K562 (cell line): ENCODE data around the gene NCOA4. TPM values are rescaled to one million over a fixed set of nuclear protein-coding genes. Genes with fewer than 3 reads are reported as not detected.

ENCODE experiments used
- ATF7 ChIP-seq: fragments of 450-650 bp; IDR thresholded peaks from 2 replicates; pipeline ENCODE4 v1.7.1; 2014; ENCODE audit warnings: mild to moderate bottlenecking, moderate library complexity
- BHLHE40 ChIP-seq: IDR thresholded peaks from 2 replicates; pipeline ENCODE4 v1.6.1; 2011; ENCODE audit warnings: low read length, improper control_type of control experiment
- LEF1 ChIP-seq: fragments of 450-650 bp; IDR thresholded peaks from 2 replicates; pipeline ENCODE4 v1.6.1; 2016; ENCODE audit warnings: mild to moderate bottlenecking
- MXI1 ChIP-seq: IDR thresholded peaks from 2 replicates; pipeline ENCODE4 v1.6.1; 2011; ENCODE audit warnings: low read depth, mild to moderate bottlenecking, improper control_type of control experiment, low read length
- PCBP1 ChIP-seq: fragments of 200-400 bp; formaldehyde crosslinking; IDR thresholded peaks from 2 replicates; pipeline ENCODE4 v1.6.1; 2018; ENCODE audit warnings: mild to moderate bottlenecking, low read depth, low read length; ENCODE audit not compliant: poor library complexity, severe bottlenecking
- SETDB1 ChIP-seq: IDR thresholded peaks from one replicate; pipeline ENCODE4 v1.6.1; 2012; ENCODE audit warnings: low read length, control low read depth, inconsistent platforms
- SMAD4 ChIP-seq: fragments of 250-450 bp; sonication (Bioruptor Pico); conservative IDR thresholded peaks from 2 replicates; pipeline ENCODE4 v1.8.0; 2021; ENCODE audit warnings: inconsistent platforms, mild to moderate bottlenecking, moderate library complexity
- SNRNP70 ChIP-seq: fragments of 200-400 bp; formaldehyde crosslinking; optimal IDR thresholded peaks from 2 replicates; pipeline ENCODE3; 2017; ENCODE audit warnings: low read depth, low read length
- SRF ChIP-seq, 2 experiments: fragments of 250-450, 450-650 bp in 1 of 2; sonication (Bioruptor Pico) in 1 of 2; sonication (generic) in 1 of 2; formaldehyde crosslinking; IDR thresholded peaks; 2 replicates each; pipeline versions ENCODE4 v1.5.0 to v1.5.1; 2020 to 2022; ENCODE audit warnings: mild to moderate bottlenecking in 1 of 2, missing genetic modification reagents in 1 of 2
- TAF1 ChIP-seq: IDR thresholded peaks from 2 replicates; pipeline ENCODE4 v1.6.1; 2011; ENCODE audit warnings: mild to moderate bottlenecking, low read length, moderate library complexity; ENCODE audit not compliant: insufficient read depth, control insufficient read depth, severe bottlenecking; ENCODE audit errors: extremely low read depth
- TEAD1 ChIP-seq, 2 experiments: fragments of 450-650 bp in 1 of 2; sonication (generic) in 1 of 2; formaldehyde crosslinking; IDR thresholded peaks; 2 replicates each; pipeline versions ENCODE4 v1.4.0 to v1.8.0; 2020 to 2022; ENCODE audit warnings: mild to moderate bottlenecking in 2 of 2, missing genetic modification reagents in 1 of 2
- XRCC5 ChIP-seq: fragments of 200-400 bp; formaldehyde crosslinking; IDR thresholded peaks from 2 replicates; pipeline ENCODE4 v1.6.1; 2017; ENCODE audit warnings: low read depth, mild to moderate bottlenecking, low read length
- ZNF134 ChIP-seq: fragments of 250-450 bp; sonication (Bioruptor Pico); conservative IDR thresholded peaks from 2 replicates; pipeline ENCODE4 v1.4.0; 2020
- ZNF431 ChIP-seq: sonication (generic); formaldehyde crosslinking; IDR thresholded peaks from 2 replicates; pipeline ENCODE4 v1.8.0; 2022; ENCODE audit warnings: mild to moderate bottlenecking, missing genetic modification reagents
- polyA plus RNA-seq, 8 experiments: library from polyadenylated mRNA; depleted of rRNA in 4 of 8; stranded (reverse) in 5 of 8; unstranded in 3 of 8; fragments of >200 nt; fragmentation: Nextera tagmentation in 2 of 8; fragmentation: Illumina TruSeq in 1 of 8; extraction: Ambion mirVana in 2 of 8; extraction: Trizol in 1 of 8; gene quantifications; 2 replicates each; pipeline versions ENCODE4 v1.2.1 to v1.2.3, GENCODE V29; 2011 to 2014; ENCODE audit warnings: inconsistent platforms in 1 of 8, missing spikeins in 1 of 8
- total RNA-seq, 7 experiments: library from RNA; depleted of rRNA in 6 of 7; stranded (reverse); fragments of >200 nt in 6 of 7; fragmentation: Illumina TruSeq in 2 of 7; extraction: Trizol in 2 of 7; gene quantifications; 2 replicates each; pipeline versions ENCODE4 v1.2.1 to v1.2.3, GENCODE V29; 2011 to 2021; ENCODE audit warnings: low replicate concordance in 1 of 7
- TF ChIP-seq, protein P1 (sequence below): fragments of 450-650 bp; IDR thresholded peaks from 2 replicates; pipeline ENCODE4 v1.6.1; 2017; ENCODE audit warnings: mild to moderate bottlenecking, moderate library complexity
- TF ChIP-seq, protein P2 (sequence below): fragments of 200-800 bp; sonication (Bioruptor generic); IDR thresholded peaks from 2 replicates; pipeline ENCODE4 v1.6.1; 2017; ENCODE audit warnings: missing genetic modification characterization, missing compliant biosample characterization
- TF ChIP-seq, protein P3 (sequence below): sonication (generic); formaldehyde crosslinking; IDR thresholded peaks from 2 replicates; pipeline ENCODE4 v1.8.0; 2022; ENCODE audit warnings: mild to moderate bottlenecking, low read depth, missing genetic modification reagents
- TF ChIP-seq, protein P4 (sequence below): fragments of 250-450 bp; sonication (Bioruptor Pico); IDR thresholded peaks from 2 replicates; pipeline ENCODE4 v1.4.0; 2020

Gene NCOA4
- total and polyA plus RNA-seq, 9 of the 15 experiments (the other 6 are each of a cell fraction or from before 2014, with no cell fraction given): 89.8 to 283 (median 181) TPM

DNA sequence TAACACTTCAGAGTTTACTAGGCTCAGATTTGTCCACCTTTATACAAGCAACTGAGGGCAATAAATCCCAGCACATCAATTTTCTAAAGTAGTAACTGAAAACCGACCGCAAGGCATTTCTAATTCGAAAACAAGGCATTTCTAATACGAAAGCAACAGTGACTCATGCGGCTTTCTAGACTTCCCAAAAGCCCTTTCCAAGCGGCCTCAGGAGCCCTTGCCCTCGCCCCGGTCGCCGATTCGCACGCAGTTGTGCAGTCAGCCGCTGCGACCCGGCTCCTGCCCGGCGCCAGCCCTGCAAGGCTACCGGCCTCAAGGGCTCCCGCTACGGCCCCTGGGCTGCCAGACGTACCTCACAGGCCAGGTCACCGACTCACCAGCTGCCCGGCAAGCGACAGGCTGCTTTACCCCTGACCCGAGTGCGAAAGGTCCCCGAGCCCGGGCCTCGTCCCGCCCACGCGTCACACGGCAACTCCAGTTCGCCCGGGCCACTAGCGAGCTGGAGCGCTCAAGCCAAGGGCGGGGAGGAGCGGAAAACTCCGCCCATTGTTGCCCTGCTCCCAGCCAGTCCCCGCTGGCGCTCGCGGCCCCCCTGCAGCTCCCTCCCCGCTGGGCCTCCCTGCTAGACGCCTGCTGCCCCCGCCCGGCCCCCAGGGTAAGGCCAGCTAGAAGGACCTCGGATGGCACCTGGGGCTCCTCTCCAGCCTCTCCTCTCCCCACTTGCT lies 7.3 kb downstream of the NCOA4 start (continued):
- TF ChIP-seq, protein P1, sequence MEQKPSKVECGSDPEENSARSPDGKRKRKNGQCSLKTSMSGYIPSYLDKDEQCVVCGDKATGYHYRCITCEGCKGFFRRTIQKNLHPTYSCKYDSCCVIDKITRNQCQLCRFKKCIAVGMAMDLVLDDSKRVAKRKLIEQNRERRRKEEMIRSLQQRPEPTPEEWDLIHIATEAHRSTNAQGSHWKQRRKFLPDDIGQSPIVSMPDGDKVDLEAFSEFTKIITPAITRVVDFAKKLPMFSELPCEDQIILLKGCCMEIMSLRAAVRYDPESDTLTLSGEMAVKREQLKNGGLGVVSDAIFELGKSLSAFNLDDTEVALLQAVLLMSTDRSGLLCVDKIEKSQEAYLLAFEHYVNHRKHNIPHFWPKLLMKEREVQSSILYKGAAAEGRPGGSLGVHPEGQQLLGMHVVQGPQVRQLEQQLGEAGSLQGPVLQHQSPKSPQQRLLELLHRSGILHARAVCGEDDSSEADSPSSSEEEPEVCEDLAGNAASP: no peak
- no peak for TF ChIP-seq ZNF431 (CRISPR knock-in tag)
- peak; percentile 50 for TF ChIP-seq TAF1
- TF ChIP-seq, protein P2, sequence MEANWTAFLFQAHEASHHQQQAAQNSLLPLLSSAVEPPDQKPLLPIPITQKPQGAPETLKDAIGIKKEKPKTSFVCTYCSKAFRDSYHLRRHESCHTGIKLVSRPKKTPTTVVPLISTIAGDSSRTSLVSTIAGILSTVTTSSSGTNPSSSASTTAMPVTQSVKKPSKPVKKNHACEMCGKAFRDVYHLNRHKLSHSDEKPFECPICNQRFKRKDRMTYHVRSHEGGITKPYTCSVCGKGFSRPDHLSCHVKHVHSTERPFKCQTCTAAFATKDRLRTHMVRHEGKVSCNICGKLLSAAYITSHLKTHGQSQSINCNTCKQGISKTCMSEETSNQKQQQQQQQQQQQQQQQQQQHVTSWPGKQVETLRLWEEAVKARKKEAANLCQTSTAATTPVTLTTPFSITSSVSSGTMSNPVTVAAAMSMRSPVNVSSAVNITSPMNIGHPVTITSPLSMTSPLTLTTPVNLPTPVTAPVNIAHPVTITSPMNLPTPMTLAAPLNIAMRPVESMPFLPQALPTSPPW: peak; percentile 100
- TF ChIP-seq ATF7: peak; percentile 81
- TF ChIP-seq XRCC5: peak; percentile 52; the same call in 1 of the 2 replicates
- TF ChIP-seq, protein P3, sequence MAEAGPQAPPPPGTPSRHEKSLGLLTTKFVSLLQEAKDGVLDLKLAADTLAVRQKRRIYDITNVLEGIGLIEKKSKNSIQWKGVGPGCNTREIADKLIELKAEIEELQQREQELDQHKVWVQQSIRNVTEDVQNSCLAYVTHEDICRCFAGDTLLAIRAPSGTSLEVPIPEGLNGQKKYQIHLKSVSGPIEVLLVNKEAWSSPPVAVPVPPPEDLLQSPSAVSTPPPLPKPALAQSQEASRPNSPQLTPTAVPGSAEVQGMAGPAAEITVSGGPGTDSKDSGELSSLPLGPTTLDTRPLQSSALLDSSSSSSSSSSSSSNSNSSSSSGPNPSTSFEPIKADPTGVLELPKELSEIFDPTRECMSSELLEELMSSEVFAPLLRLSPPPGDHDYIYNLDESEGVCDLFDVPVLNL (CRISPR knock-in tag): 0 out of 2 replicates have a peak, but pooled peaks have one; percentile 47
- TF ChIP-seq ZNF134 (CRISPR knock-in tag): 0 out of 2 replicates have a peak, but pooled peaks have one; percentile 31
- peak; percentile 79 for TF ChIP-seq PCBP1
- TF ChIP-seq SRF (CRISPR knock-in tag; IDR thresholded peaks at IDR 0.05): peak in 1 of 2 experiments; percentile 86; a peak in 2 of 4 replicates
- TF ChIP-seq SMAD4: peak; percentile 80
- TF ChIP-seq MXI1: peak; percentile 20; the same call in 1 of the 2 replicates
- TF ChIP-seq, protein P4, sequence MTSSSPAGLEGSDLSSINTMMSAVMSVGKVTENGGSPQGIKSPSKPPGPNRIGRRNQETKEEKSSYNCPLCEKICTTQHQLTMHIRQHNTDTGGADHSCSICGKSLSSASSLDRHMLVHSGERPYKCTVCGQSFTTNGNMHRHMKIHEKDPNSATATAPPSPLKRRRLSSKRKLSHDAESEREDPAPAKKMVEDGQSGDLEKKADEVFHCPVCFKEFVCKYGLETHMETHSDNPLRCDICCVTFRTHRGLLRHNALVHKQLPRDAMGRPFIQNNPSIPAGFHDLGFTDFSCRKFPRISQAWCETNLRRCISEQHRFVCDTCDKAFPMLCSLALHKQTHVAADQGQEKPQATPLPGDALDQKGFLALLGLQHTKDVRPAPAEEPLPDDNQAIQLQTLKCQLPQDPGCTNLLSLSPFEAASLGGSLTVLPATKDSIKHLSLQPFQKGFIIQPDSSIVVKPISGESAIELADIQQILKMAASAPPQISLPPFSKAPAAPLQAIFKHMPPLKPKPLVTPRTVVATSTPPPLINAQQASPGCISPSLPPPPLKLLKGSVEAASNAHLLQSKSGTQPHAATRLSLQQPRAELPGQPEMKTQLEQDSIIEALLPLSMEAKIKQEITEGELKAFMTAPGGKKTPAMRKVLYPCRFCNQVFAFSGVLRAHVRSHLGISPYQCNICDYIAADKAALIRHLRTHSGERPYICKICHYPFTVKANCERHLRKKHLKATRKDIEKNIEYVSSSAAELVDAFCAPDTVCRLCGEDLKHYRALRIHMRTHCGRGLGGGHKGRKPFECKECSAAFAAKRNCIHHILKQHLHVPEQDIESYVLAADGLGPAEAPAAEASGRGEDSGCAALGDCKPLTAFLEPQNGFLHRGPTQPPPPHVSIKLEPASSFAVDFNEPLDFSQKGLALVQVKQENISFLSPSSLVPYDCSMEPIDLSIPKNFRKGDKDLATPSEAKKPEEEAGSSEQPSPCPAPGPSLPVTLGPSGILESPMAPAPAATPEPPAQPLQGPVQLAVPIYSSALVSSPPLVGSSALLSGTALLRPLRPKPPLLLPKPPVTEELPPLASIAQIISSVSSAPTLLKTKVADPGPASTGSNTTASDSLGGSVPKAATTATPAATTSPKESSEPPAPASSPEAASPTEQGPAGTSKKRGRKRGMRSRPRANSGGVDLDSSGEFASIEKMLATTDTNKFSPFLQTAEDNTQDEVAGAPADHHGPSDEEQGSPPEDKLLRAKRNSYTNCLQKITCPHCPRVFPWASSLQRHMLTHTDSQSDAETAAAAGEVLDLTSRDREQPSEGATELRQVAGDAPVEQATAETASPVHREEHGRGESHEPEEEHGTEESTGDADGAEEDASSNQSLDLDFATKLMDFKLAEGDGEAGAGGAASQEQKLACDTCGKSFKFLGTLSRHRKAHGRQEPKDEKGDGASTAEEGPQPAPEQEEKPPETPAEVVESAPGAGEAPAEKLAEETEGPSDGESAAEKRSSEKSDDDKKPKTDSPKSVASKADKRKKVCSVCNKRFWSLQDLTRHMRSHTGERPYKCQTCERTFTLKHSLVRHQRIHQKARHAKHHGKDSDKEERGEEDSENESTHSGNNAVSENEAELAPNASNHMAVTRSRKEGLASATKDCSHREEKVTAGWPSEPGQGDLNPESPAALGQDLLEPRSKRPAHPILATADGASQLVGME: no peak
- TF ChIP-seq TEAD1 (CRISPR knock-in tag; IDR thresholded peaks at IDR 0.05): peak in 1 of 2 experiments; percentile 69; a peak in 1 of 4 replicates
- no peak for TF ChIP-seq SNRNP70
- peak; percentile 63 for TF ChIP-seq SETDB1
- TF ChIP-seq LEF1: peak; percentile 18; the same call in 1 of the 2 replicates
- peak; percentile 68 for TF ChIP-seq BHLHE40
